ENCODE measurements around the gene CTNND2. TPM values are rescaled to one million over a fixed set of nuclear protein-coding genes. Genes with fewer than 3 reads are reported as not detected.

CTNND2 gene
- total and polyA plus RNA-seq, 9 of the 15 experiments (the other 6 are each of a cell fraction or from before 2014, with no cell fraction given) = 0.03 to 0.35 TPM; not detected in 7

DNA sequence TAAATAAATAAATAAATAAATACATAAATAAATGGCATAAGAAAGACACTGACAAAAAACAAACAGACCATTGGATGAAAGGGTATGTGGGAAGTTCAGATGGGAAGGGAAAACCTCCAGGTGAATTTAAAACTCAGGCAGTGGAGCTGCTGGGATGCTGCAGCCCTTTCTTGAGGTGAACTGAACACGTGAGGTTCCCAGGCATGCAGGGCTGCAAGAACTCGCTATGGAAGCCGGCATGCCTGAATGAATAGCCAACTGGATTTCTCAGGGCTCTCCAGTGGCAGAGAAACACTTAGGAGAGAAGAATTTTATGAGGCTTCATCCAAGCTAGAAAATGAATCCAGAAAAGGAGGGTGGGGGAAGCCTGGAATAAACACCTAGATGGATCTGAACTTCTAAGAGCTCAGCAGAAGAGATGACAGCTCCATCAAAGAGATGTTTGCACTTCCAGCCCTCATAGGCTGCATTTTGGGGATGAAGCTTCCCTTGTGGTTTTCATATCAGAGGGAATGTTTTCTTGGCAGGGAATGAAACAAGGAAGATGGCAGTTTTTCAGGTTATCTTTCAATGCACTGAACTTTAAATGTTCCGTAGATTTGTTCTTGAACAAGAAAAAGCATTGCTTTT, 919.0 kb downstream of the CTNND2 start:
- no peak overlapping the region for H3K9ac ChIP-seq (ENCODE audit: insufficient read depth in 1 of 2, low read depth in 2 of 2, low read length in 2 of 2)
- no peak overlapping the region for H2AFZ ChIP-seq (ENCODE audit: low read depth, low read length)
- H3K9me3 ChIP-seq (replicated peaks; ENCODE audit: control insufficient read depth, insufficient read depth, low read depth, low read length) = no peaks in the 10 kb centered on the region
- H3K9me1 ChIP-seq (ENCODE audit: control insufficient read depth, insufficient read depth, low read length) = no peaks in the 10 kb centered on the region
- H3K4me3 ChIP-seq = no peak overlapping the region
- no TSS peak for BruUV-seq (replicated peaks)
- no peak for ATAC-seq
- no peak overlapping the region for H3K4me2 ChIP-seq (ENCODE audit: insufficient read depth, low read length)
- FAIRE-seq = no peak
- H3K27me3 ChIP-seq (ENCODE audit: control insufficient read depth in 2 of 2, insufficient read depth in 2 of 2, low read length in 2 of 2) = peaks cover 9 to 12% of the 10 kb centered on the region in 2 experiments; a peak in 4 of 5 replicates
- WGBS (ENCODE audit: insufficient coverage, low coverage, missing lambda C conversion rate) = 2% methylated on average over 4 of the region's 4 CpGs
- H4K20me1 ChIP-seq (replicated peaks; ENCODE audit: control insufficient read depth, insufficient read depth, low read length) = peaks cover 4% of the 10 kb centered on the region
- no peaks in the 10 kb centered on the region for H3K36me3 ChIP-seq (ENCODE audit: control insufficient read depth, insufficient read depth, low read length)
- in situ Hi-C loops (cut with MboI) (no loop called here), intact Hi-C loops (cut with micrococcal nuclease) (loop anchor here (10.0 kb wide), 1 partner anchor 290 kb away; no protein-coding TSS in a partner anchor)
- no peak for DNase-seq (ENCODE audit: extremely low read depth in 1 of 4, low spot score in 3 of 4)
- TF ChIP-seq, protein P1, sequence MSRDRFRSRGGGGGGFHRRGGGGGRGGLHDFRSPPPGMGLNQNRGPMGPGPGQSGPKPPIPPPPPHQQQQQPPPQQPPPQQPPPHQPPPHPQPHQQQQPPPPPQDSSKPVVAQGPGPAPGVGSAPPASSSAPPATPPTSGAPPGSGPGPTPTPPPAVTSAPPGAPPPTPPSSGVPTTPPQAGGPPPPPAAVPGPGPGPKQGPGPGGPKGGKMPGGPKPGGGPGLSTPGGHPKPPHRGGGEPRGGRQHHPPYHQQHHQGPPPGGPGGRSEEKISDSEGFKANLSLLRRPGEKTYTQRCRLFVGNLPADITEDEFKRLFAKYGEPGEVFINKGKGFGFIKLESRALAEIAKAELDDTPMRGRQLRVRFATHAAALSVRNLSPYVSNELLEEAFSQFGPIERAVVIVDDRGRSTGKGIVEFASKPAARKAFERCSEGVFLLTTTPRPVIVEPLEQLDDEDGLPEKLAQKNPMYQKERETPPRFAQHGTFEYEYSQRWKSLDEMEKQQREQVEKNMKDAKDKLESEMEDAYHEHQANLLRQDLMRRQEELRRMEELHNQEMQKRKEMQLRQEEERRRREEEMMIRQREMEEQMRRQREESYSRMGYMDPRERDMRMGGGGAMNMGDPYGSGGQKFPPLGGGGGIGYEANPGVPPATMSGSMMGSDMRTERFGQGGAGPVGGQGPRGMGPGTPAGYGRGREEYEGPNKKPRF (IDR thresholded peaks at IDR 0.05; ENCODE audit: low read depth, low read length) = no peak
- TF ChIP-seq BHLHE40 (IDR thresholded peaks at IDR 0.05; ENCODE audit: low read length) (no peak), PURB (CRISPR knock-in tag; IDR thresholded peaks at IDR 0.05; ENCODE audit: low read depth) (no peak), PTBP1 (IDR thresholded peaks at IDR 0.05; ENCODE audit: low read depth, low read length) (no peak), ADNP (tag; IDR thresholded peaks at IDR 0.05) (no peak)
- CTCF ChIA-PET (ENCODE audit: low intra/inter-chr PET ratio) = no interaction called here
- H3K79me2 ChIP-seq (ENCODE audit: control insufficient read depth, insufficient read depth, low read length) = no peaks in the 10 kb centered on the region
- no peaks in the 10 kb centered on the region for H3K4me1 ChIP-seq (replicated peaks in 1 of 2; ENCODE audit: control insufficient read depth in 2 of 2, insufficient read depth in 2 of 2, low read length in 2 of 2)
- no peak overlapping the region for H3K27ac ChIP-seq (ENCODE audit: extremely low read depth, low read depth, low read length)
- POLR2A ChIA-PET = interaction anchor here (0.8 kb wide), 1 partner anchor 121 kb away, joined by 3 read pairs; no protein-coding TSS in a partner anchor

Data from K562 (cell line).